BJ (cell line): ENCODE results near the gene EEF2. TPM values are rescaled to one million over a fixed set of nuclear protein-coding genes. Genes with fewer than 3 reads are reported as not detected.

Experiments used
- CTCF ChIA-PET: fragments of 350-600 bp; formaldehyde crosslinking; extraction: SDS; loops from one replicate; lab custom pipeline; 2021; ENCODE audit warnings: antibody characterized with exemption, inconsistent platforms; lab: Yijun Ruan, JAX
- POLR2A ChIA-PET: fragments of 300-600 bp; sonication (Branson Sonifier 250); formaldehyde crosslinking; extraction: SDS; loops from one replicate; lab custom pipeline; 2021; ENCODE audit warnings: antibody characterized with exemption; lab: Charles Lee
- DNase-seq: peaks from one replicate; pipeline ENCODE4 v3.0.0-alpha.2; 2011; ENCODE audit warnings: low read depth
- H3K27me3 ChIP-seq: 2 replicates; pipeline ENCODE4 v1.6.0; 2011; ENCODE audit warnings: low read length; ENCODE audit not compliant: control insufficient read depth, insufficient read depth
- H3K36me3 ChIP-seq: 2 replicates; pipeline ENCODE4 v1.5.1; 2011; ENCODE audit warnings: low read length; ENCODE audit not compliant: control insufficient read depth, insufficient read depth
- H3K4me3 ChIP-seq: 2 replicates; pipeline ENCODE4 v1.5.1; 2011; ENCODE audit warnings: low read depth, mild to moderate bottlenecking, control low read depth, low read length
- polyA plus RNA-seq: library from polyadenylated mRNA; depleted of rRNA; stranded (reverse); fragments of >200 nt; gene quantifications from 2 replicates; pipeline ENCODE4 v1.2.3, GENCODE V29; 2011
- TF ChIP-seq, protein P1 (sequence below): IDR thresholded peaks from 2 replicates; pipeline ENCODE4 v1.5.1; 2011; ENCODE audit warnings: low read depth, mild to moderate bottlenecking, control low read depth, inconsistent platforms, low read length, moderate library complexity; ENCODE audit not compliant: insufficient read depth

EEF2 gene
- polyA plus RNA-seq, 1 experiment = 2,469 TPM

DNA sequence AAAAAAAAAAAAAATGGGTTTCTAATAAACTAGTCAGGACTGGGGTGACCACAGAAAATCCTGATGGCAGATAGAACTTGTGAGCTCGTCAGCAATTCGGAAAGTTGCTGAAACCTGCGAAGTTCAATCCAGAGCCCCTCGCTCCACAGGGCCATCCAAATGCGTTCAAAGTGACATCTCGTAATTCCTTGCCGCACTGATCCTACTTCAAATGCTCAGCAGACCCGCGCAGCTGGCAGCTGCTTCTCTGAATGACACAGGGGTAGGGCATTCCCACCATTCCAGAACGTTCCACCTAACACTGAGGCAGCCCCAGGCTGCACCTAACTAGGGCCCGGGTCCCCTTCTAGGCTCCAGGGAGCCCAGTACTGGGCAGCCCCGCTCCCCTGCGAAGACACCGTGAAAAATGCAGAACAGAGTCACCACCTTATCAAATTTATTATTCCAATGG is 9.6 kb downstream of the EEF2 start:
- CTCF ChIA-PET = interaction anchor here (0.9 to 1.1 kb wide), 2 partner anchors 10 to 12 kb away, joined by 4 to 7 read pairs; partner anchors contain the start of gene EEF2
- Histone ChIP-seq H3K36me3 (peaks cover 47% of the 10 kb centered on the region), H3K27me3 (no peaks in the 10 kb centered on the region), H3K4me3 (no peak overlapping the region)
- TF ChIP-seq, protein P1, sequence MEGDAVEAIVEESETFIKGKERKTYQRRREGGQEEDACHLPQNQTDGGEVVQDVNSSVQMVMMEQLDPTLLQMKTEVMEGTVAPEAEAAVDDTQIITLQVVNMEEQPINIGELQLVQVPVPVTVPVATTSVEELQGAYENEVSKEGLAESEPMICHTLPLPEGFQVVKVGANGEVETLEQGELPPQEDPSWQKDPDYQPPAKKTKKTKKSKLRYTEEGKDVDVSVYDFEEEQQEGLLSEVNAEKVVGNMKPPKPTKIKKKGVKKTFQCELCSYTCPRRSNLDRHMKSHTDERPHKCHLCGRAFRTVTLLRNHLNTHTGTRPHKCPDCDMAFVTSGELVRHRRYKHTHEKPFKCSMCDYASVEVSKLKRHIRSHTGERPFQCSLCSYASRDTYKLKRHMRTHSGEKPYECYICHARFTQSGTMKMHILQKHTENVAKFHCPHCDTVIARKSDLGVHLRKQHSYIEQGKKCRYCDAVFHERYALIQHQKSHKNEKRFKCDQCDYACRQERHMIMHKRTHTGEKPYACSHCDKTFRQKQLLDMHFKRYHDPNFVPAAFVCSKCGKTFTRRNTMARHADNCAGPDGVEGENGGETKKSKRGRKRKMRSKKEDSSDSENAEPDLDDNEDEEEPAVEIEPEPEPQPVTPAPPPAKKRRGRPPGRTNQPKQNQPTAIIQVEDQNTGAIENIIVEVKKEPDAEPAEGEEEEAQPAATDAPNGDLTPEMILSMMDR = no peak
- POLR2A ChIA-PET = interaction anchor here (0.6 kb wide), 1 partner anchor 321 kb away, joined by 5 read pairs; no protein-coding TSS in a partner anchor
- DNase-seq = no peak

DNA sequence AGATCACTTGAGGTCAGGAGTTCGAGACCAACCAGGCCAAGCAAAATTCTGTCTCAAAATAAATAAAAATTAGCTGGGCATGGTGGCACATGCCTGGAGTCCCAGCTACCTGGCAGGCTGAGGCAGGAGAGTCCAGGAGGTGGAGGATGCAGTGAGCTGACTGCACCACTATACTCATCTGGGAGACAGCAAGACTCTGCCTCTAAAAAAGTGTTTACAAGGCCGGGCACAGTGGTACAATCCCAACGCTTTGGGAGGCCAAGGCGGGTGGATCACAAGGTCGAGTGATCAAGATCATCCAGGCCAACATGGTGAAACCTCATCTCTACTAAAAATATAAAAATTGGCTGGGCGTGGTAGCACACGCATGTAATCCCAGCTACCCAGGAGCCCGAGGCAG is 10.1 kb downstream of the EEF2 start:
- no peak for DNase-seq
- Histone ChIP-seq H3K4me3 (no peak overlapping the region), H3K36me3 (peaks cover 42% of the 10 kb centered on the region), H3K27me3 (no peaks in the 10 kb centered on the region)
- CTCF ChIA-PET = interaction anchor here (0.9 to 1.1 kb wide), 2 partner anchors 10 to 13 kb away, joined by 4 to 7 read pairs; partner anchors contain the start of gene EEF2
- TF ChIP-seq, protein P1 = no peak
- POLR2A ChIA-PET = interaction anchor here (0.6 kb wide), 1 partner anchor 320 kb away, joined by 5 read pairs; no protein-coding TSS in a partner anchor

- CTCF ChIA-PET = interaction anchor here (1.8 to 2.2 kb wide), 3 partner anchors 9 to 17 kb away, joined by 5 to 10 read pairs (median 8); no protein-coding TSS in a partner anchor
- POLR2A ChIA-PET = interaction anchor here (0.7 to 1.5 kb wide), 4 partner anchors 11 to 19 kb away, joined by 4 to 9 read pairs (median 6); partner anchors contain the start of gene EEF2
- H3K4me3 ChIP-seq = peak within 1 kb of the TSS; percentile 99
- TF ChIP-seq, protein P1 = no peak
- peaks cover 24% of the 10 kb centered on the region for H3K36me3 ChIP-seq
- DNase-seq = peak; percentile 81
- no peaks in the 10 kb centered on the region for H3K27me3 ChIP-seq
Observed at GRCh38 chr19:3970808-3971598, 14.3 kb downstream of the EEF2 start, which contains the start of gene DAPK3. DAPK3 (minus strand) TSS chr19:3971099; CDS start chr19:3969735, 1,364 bp downstream.

DNA sequence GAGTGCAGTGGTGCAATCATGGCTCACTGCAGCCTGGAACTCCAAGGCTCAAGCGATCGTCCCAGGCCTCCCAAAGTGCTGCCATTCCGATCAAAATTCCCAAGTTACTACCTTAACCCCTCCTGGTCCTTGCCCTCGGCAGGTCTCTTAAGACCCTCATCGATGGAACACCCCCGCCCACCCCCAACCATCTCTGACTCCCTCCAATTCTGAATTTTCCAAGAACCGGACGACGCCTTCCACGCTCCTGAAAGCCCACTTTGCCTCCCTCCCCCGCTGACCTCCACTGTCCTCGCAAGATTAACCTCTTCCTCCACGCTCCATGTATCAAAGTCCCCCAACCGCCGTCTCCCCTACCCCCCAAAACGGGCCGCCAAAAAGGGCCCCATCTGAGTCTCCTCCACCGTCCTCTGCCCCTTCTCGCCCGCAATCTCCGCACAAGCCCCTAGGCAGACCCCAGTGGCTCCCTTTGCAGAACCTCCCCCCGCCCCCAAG is 14.9 kb downstream of the EEF2 start:
- TF ChIP-seq, protein P1 = no peak
- CTCF ChIA-PET = interaction anchor here (1.6 to 2.5 kb wide), 5 partner anchors 10 to 27 kb away, joined by 5 to 14 read pairs (median 7); no protein-coding TSS in a partner anchor
- POLR2A ChIA-PET = interaction anchor here (1.0 to 1.5 kb wide), 3 partner anchors 12 to 15 kb away, joined by 6 to 9 read pairs (median 7); partner anchors contain the start of gene EEF2
- no peaks in the 10 kb centered on the region for H3K27me3 ChIP-seq
- DNase-seq = no peak
- H3K4me3 ChIP-seq = peak overlapping the region; percentile 99
- peaks cover 26% of the 10 kb centered on the region for H3K36me3 ChIP-seq
